ENCODE results near the gene FUT6. TPM values are rescaled to one million over a fixed set of nuclear protein-coding genes. Genes with fewer than 3 reads are reported as not detected.
"Not testable (repeated sequence)": the region's sequence is repeated elsewhere in the genome, so short reads cannot be mapped to it uniquely, and the experiment has no call there.

Gene FUT6
- total RNA-seq, 2 donors from 2014 or later = 0.27 TPM; not detected in 1

- peaks cover 15 to 21% of the 10 kb centered on the region in 2 donors for H3K36me3 Mint-ChIP-seq
- DNase-seq (ENCODE audit: low spot score in 2 of 2) (no peak), ATAC-seq (no peak)
- H3K27ac Mint-ChIP-seq = peak overlapping the region in 1 of 2 donors; percentile 3
- H3K9me3 Mint-ChIP-seq = no peaks in the 10 kb centered on the region
Observed at GRCh38 chr19:5787409-5788182, 51.9 kb downstream of the FUT6 start.

- DNase-seq (ENCODE audit: low spot score in 2 of 2) (no peak), ATAC-seq (no peak)
- peaks cover 15 to 21% of the 10 kb centered on the region in 2 donors for H3K36me3 Mint-ChIP-seq
- no peaks in the 10 kb centered on the region for H3K9me3 Mint-ChIP-seq
- H3K27ac Mint-ChIP-seq = peak overlapping the region in 1 of 2 donors; percentile 65
Observed at GRCh38 chr19:5786593-5787408, 52.7 kb downstream of the FUT6 start.

- ATAC-seq (no peak), DNase-seq (ENCODE audit: low spot score in 2 of 2) (no peak)
- no peaks in the 10 kb centered on the region for H3K9me3 Mint-ChIP-seq
- H3K36me3 Mint-ChIP-seq = peaks cover 6 to 13% of the 10 kb centered on the region in 2 donors
- no peak overlapping the region for H3K27ac Mint-ChIP-seq
Observed at GRCh38 chr19:5785423-5785822, 54.1 kb downstream of the FUT6 start.

- DNase-seq (ENCODE audit: low spot score in 2 of 2) (no peak), ATAC-seq (peak in 1 of 2 donors; percentile 2)
- no peaks in the 10 kb centered on the region for H3K9me3 Mint-ChIP-seq
- peaks cover 0 to 7% of the 10 kb centered on the region in 2 donors for H3K36me3 Mint-ChIP-seq
- H3K27ac Mint-ChIP-seq = peak within 1 kb of the TSS in 1 of 2 donors; percentile 55
Observed at GRCh38 chr19:5784581-5785147, 54.8 kb downstream of the FUT6 start, which contains the start of gene PRR22. Gene PRR22, minus strand, starts transcription at chr19:5784746. Its CDS starts 86 bp downstream, at chr19:5784660.

- DNase-seq (ENCODE audit: low spot score in 2 of 2) (no peak), ATAC-seq (peak; percentile 5 to 10)
- Mint-ChIP-seq H3K9me3 (no peaks in the 10 kb centered on the region), H3K36me3 (peaks cover 0 to 7% of the 10 kb centered on the region in 2 donors), H3K27ac (no peak overlapping the region)
Observed at GRCh38 chr19:5782945-5783919, 56.3 kb downstream of the FUT6 start.

GRCh38 chr19:5782322-5782721, 57.2 kb downstream of the FUT6 start:
- Mint-ChIP-seq H3K36me3 (peaks cover 0 to 7% of the 10 kb centered on the region in 2 donors), H3K27ac (no peak overlapping the region), H3K9me3 (no peaks in the 10 kb centered on the region)
- DNase-seq (ENCODE audit: low spot score in 2 of 2) = no peak
- ATAC-seq = no peak

GRCh38 chr19:5780916-5781315, 58.6 kb downstream of the FUT6 start:
- ATAC-seq, H3K27ac Mint-ChIP-seq: not testable (repeated sequence)

More at GRCh38 chr19:5780916-5781315, 58.6 kb downstream of the FUT6 start:
- not testable (repeated sequence) for DNase-seq (ENCODE audit: low spot score in 2 of 2); H3K36me3 Mint-ChIP-seq; H3K9me3 Mint-ChIP-seq

Other genes starting within 250 kb of the FUT6 start
- 100 to 1,000 TPM; 107 to 233 TPM for gene SAFB2, start 216.9 kb downstream of the FUT6 start, total RNA-seq
- 100 to 1,000 TPM; 127 to 154 TPM for gene SAFB, start 216.6 kb downstream of the FUT6 start, total RNA-seq
- 10 to 100 TPM; 32.0 to 47.2 TPM for gene MICOS13, start 159.2 kb downstream of the FUT6 start, total RNA-seq
- gene HSD11B1L, start 158.7 kb downstream of the FUT6 start, total RNA-seq = 1 to 10 TPM; 3.2 to 5.2 TPM
- 1,000 to 10,000 TPM; 1,044 to 1,174 TPM for gene RPL36, start 149.4 kb downstream of the FUT6 start, total RNA-seq
- gene LONP1, start 119.6 kb downstream of the FUT6 start, total RNA-seq = 100 to 1,000 TPM; 178 to 359 TPM
- gene CATSPERD, start 119.1 kb downstream of the FUT6 start, total RNA-seq = not detected
- 1 to 10 TPM; 1.8 to 7.4 TPM for gene PRR22, start 55.0 kb downstream of the FUT6 start, total RNA-seq
- gene DUS3L, start 48.5 kb downstream of the FUT6 start, total RNA-seq = 10 to 100 TPM; 47.2 to 56.3 TPM
- 1 to 10 TPM; 1.1 to 2.1 TPM for gene NRTN, start 34.6 kb downstream of the FUT6 start, total RNA-seq
- gene FUT3, start 11.7 kb upstream of the FUT6 start, total RNA-seq = under 1 TPM in 1 of 2 donors, not detected in 1; 0.32 TPM
- under 1 TPM; 0.23 to 0.36 TPM for gene FUT5, start 30.8 kb upstream of the FUT6 start, total RNA-seq
- gene NDUFA11, start 64.1 kb upstream of the FUT6 start, total RNA-seq = 100 to 1,000 TPM; 206 to 224 TPM
- gene VMAC, start 65.2 kb upstream of the FUT6 start, total RNA-seq = 1 to 10 TPM; 3.8 to 3.9 TPM
- gene CAPS, start 74.6 kb upstream of the FUT6 start, total RNA-seq = 1 to 10 TPM; 5.1 to 6.0 TPM
- 100 to 1,000 TPM in 1 of 2 donors, 10 to 100 TPM in 1; 89.6 to 112 TPM for gene RANBP3, start 138.4 kb upstream of the FUT6 start, total RNA-seq

Data from activated naive CD4-positive, alpha-beta T cell treated with anti-CD3 and anti-CD28 coated beads, Interleukin-2, amount 50 U/mL, for 72 hours (primary cell).